ENCODE results near the gene CDK17.
"Not testable (repeated sequence)": the region's sequence is repeated elsewhere in the genome, so short reads cannot be mapped to it uniquely, and the experiment has no call there.

The CDK17 gene

GRCh38 chr12:96399919-96400630, at the start of gene CDK17:
Gene CDK17, minus strand, starts transcription at chr12:96400439. Its CDS starts 65,603 bp downstream, at chr12:96334836.
- DNase-seq (ENCODE audit: low spot score), result peak; percentile 96

- DNase-seq (ENCODE audit: low spot score), result peak; percentile 12
These were observed 48.1 kb upstream of the CDK17 start for GRCh38 chr12:96448300-96448699.

GRCh38 chr12:96447256-96447655, 47.0 kb upstream of the CDK17 start:
- DNase-seq (ENCODE audit: low spot score), result no peak

DNA sequence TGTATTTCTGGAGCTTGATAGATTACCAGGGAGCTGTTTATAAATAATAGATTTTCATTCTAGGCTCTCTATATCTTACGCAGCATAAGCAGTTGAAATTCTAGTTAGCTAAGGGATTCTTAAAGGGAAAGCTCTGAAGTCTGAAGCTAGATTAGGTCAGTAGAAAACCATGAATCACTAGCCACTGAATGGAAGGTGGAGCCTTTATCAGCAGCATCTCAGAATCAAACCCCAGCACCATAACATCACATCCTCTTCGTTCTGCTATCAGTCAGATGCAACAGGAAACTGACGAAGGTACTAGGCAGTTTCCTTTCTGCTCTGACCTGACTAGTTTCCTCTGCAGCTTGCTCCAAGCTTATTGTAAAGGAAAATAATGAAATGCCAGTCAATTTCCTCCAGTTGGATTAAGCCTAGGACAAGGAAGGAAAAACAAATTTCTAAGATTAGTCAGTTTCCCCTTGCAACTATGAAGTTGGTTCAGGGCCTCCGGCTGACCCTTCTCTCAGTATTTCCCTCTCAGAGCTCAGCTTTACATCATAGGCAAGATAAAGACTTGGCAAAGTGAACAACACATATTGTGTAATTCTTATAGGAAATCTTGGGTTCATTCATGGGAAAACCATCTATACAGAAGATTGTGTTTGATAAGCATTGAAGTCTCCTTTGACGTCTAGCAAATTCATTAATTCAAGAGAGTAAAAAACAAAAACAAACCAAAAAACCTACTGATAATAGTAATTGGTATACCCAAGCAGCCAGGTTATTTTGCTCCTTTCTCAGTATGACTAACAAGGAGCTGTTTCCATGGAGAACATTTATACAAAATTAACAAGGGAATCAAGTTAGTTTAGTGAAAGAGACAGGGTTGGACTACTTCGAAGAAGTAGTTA, 45.7 kb upstream of the CDK17 start:
- peak; percentile 61 for DNase-seq (ENCODE audit: low spot score)

GRCh38 chr12:96444399-96444798, 44.2 kb upstream of the CDK17 start:
- no peak for DNase-seq (ENCODE audit: low spot score)

GRCh38 chr12:96442906-96443305, 42.7 kb upstream of the CDK17 start:
- DNase-seq (ENCODE audit: low spot score), result no peak

DNA sequence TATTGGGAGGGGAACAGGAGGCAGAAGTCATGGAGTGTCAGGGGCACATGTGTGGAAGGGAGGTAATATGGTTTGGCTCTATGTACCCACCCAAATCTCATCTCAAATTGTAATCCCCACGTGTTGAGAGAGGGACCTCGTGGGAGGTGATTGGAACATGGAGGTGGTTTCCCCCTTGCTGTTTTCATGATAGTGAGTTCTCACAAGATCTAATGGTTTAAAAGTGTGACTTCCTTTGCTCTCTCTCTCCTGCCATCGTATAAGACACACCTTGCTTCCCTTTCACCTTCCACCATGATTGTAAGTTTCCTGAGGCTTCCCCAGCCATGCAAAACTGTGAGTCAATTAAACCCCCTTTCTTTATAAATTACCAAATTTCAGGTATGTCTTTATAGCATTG, 41.6 kb upstream of the CDK17 start:
- no peak for DNase-seq (ENCODE audit: low spot score)

- no peak for DNase-seq (ENCODE audit: low spot score)
These were observed 38.1 kb upstream of the CDK17 start for GRCh38 chr12:96438330-96438729.

DNA sequence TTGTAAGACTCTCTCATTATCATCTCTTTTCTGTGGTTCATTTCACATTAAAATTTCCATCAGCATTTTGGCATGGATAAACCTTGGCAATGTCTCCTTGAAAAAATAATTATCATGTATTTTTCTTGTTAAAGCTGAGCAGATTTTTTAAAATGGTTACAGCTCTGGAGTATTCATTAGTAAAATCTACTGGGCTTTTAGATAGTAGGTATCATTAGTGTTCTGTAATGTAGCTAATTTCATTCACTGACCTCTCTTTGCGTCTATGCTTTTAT, 36.9 kb upstream of the CDK17 start:
- DNase-seq (ENCODE audit: low spot score), result no peak

- no peak for DNase-seq (ENCODE audit: low spot score)
These were observed 36.3 kb upstream of the CDK17 start for GRCh38 chr12:96436366-96437170.

DNA sequence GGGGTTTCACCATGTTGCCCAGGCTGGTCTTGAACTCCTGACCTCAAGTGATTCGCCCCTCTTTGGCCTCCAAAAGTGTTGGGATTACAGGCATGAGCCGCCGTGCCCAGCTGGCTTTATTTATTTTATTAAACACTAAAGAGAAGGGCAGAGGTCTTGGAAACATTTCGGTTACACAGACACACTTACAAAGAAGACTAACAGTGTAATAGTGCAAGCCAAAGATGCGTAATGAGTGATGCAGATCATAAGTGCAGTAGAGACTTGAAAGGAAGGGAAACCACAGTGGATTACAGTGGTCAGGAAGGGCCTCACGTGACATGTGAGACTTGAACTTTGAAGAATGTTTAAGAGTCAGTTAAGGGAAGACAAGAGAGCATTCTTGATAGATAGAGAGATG, 33.9 kb upstream of the CDK17 start:
- peak; percentile 35 for DNase-seq (ENCODE audit: low spot score)

DNA sequence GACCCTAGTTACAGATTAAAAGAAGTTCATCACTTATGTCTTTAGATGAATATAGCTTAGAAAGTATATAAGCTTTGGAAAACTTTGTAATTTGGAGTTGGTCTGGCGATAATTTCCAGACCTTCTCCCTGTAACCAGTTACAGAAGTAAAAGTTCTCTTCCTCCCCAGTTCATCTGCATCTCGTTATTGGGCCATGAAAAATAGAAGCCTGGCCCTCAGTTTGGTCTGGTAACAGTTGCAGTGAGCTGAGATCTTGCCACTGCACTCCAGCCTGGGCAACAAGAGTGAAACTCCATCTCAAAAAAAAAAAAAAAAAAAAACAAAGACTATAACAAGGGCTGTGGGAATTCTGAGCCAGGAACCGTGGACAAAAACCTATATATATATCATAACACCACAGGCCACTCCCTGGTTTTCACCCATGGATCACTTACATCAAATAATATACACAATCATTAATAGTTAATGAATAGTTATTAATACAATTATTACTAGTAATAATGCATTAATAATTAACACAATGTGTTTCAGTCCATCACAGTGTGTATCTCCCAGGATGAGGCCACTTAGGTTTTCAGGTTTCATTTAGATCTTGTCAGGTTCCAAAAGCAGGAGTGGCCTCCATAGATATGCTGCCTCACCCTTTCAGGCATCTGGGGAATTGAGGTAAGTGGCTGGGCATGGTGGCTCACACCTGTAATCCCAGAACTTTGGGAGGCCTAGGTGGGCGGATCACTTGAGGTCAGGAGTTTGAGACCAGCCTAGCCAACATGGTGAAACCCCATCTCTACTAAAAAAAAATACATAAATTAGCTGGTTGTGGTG, 32.5 kb upstream of the CDK17 start:
- DNase-seq (ENCODE audit: low spot score), result not testable (repeated sequence)

- no peak for DNase-seq (ENCODE audit: low spot score)
These were observed 30.8 kb upstream of the CDK17 start for GRCh38 chr12:96431067-96431466.

DNA sequence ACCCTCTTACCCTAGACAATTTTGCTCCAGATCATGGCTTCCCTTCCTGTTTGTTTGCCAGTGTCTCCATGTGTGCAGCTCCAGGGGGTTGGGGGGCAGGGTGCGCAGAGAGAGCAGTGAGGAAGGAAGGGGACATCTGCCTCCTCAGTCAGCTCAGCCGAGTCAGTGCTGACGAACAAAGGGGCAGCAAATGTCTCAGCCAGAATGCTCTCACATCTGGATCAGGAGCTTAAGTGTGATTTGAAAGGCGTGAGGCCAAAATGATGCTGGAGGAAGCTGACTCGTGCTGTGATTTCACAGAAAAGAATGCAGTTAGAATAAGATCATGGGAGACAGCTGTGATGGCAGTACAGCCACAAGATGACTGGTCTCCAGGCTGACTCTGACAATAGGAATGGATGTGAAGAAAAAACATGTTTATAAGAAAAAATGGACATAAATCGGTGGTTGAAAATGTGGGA, 27.1 kb upstream of the CDK17 start:
- DNase-seq (ENCODE audit: low spot score), result peak; percentile 91

- DNase-seq (ENCODE audit: low spot score), result no peak
These were observed 25.7 kb upstream of the CDK17 start for GRCh38 chr12:96425951-96426350.

DNA sequence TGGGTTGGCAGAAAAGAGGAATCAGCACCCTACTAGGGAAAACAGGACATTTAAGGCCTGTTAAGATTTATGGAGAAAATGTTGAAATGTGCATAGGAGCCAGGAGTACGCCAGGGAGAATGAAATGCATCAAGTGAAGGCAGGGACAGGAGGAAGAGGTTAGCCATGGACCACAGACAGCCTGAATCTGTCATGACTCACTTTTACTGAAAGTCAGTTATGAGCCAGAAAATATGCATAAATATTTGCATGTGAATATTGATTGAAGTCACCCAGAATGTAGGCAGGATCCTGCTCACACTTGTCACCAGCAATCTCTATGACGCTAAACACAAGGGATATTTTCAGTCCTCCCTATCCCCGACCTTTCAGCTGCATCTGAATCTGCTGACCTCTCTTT, 25.1 kb upstream of the CDK17 start:
- DNase-seq (ENCODE audit: low spot score), result peak; percentile 76

GRCh38 chr12:96424601-96425000, 24.4 kb upstream of the CDK17 start:
- no peak for DNase-seq (ENCODE audit: low spot score)

DNA sequence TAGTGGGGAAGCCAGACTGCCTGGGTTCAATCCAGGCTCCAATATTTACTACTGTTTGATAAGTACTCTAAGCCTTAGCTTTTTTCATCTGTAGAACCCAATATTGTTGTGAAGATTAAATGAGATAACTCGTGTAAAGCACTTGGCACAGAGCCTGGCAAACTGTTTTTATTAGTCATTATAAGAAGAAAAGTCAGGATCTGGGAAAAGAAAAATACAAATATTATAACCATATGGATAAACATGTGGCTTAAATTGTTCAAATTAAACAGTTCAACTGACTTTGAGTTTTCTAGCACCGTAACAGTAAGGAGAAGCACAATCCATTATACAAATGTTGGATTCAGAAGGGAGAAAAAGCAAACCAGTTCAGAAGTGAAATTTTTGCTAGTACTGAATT, 22.0 kb upstream of the CDK17 start:
- DNase-seq (ENCODE audit: low spot score), result no peak

GRCh38 chr12:96421014-96421413, 20.8 kb upstream of the CDK17 start:
- no peak for DNase-seq (ENCODE audit: low spot score)

- DNase-seq (ENCODE audit: low spot score), result no peak
These were observed 20.1 kb upstream of the CDK17 start for GRCh38 chr12:96420277-96420835.

- DNase-seq (ENCODE audit: low spot score), result no peak
These were observed 19.5 kb upstream of the CDK17 start for GRCh38 chr12:96419576-96420276.
